ENCODE measurements around the gene RARS2.

Gene RARS2, protein sequence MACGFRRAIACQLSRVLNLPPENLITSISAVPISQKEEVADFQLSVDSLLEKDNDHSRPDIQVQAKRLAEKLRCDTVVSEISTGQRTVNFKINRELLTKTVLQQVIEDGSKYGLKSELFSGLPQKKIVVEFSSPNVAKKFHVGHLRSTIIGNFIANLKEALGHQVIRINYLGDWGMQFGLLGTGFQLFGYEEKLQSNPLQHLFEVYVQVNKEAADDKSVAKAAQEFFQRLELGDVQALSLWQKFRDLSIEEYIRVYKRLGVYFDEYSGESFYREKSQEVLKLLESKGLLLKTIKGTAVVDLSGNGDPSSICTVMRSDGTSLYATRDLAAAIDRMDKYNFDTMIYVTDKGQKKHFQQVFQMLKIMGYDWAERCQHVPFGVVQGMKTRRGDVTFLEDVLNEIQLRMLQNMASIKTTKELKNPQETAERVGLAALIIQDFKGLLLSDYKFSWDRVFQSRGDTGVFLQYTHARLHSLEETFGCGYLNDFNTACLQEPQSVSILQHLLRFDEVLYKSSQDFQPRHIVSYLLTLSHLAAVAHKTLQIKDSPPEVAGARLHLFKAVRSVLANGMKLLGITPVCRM

DNA sequence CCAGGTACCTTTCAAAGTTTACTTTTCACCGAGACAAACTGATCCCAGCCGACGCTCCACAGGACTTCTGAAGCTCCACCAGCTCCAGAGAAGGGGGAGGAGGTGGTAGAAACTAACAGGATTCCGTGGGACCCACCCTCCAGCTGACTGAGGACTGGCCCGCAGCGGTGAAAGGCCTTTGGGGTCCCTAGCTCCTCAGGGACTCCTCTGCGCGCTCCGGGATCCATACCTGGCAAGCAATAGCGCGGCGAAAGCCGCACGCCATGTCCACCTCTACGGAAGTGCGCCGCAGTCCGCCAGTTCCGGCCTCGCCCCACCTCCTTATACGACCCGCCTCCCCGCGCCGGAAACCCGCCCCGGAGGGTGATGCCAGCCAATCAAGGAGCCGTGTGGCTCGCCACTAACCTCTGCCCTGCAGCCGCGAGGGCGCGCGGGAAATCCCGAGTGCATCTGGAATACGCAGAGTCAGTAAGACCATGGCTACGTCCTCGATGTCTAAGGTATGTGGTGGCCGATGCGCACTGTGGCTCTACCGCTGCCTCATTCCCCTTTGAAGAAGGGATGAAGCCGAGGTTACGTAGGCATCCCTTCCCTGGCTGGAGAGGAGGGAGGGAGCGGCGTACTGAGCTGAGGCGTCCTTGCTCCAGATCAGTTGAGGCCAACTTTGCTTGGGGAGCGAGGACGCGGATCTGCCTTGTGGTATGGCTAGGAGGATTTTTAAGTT lies at the start of gene RARS2, which contains the start of gene ORC3:
Gene RARS2 (minus strand): TSS at position 295 of the 724 bp plus-strand sequence. CDS start 30 bp downstream, at position 265.
Gene ORC3 (plus strand): TSS at position 443 of the 724 bp plus-strand sequence. CDS start 34 bp downstream, at position 477.
- Histone ChIP-seq H3K9me3 (ENCODE audit: control insufficient read depth, low read length) (no peaks in the 10 kb centered on the region), H3K79me2 (peaks cover 71% of the 10 kb centered on the region), H3K9ac (peak within 1 kb of the TSS; percentile 58), H3K4me3 (ENCODE audit: low read depth, low read length) (peak within 1 kb of the TSS; percentile 84), H3K4me1 (peaks cover 3% of the 10 kb centered on the region), H3K27me3 (ENCODE audit: control insufficient read depth, insufficient read depth, low read length) (no peaks in the 10 kb centered on the region), H3K4me2 (ENCODE audit: low read length) (peak within 1 kb of the TSS; percentile 89), H2AFZ (peak within 1 kb of the TSS; percentile 91), H3K27ac (peak within 1 kb of the TSS; percentile 76), H3K36me3 (ENCODE audit: control insufficient read depth, insufficient read depth, low read length) (no peaks in the 10 kb centered on the region)
- TF ChIP-seq, protein P1, sequence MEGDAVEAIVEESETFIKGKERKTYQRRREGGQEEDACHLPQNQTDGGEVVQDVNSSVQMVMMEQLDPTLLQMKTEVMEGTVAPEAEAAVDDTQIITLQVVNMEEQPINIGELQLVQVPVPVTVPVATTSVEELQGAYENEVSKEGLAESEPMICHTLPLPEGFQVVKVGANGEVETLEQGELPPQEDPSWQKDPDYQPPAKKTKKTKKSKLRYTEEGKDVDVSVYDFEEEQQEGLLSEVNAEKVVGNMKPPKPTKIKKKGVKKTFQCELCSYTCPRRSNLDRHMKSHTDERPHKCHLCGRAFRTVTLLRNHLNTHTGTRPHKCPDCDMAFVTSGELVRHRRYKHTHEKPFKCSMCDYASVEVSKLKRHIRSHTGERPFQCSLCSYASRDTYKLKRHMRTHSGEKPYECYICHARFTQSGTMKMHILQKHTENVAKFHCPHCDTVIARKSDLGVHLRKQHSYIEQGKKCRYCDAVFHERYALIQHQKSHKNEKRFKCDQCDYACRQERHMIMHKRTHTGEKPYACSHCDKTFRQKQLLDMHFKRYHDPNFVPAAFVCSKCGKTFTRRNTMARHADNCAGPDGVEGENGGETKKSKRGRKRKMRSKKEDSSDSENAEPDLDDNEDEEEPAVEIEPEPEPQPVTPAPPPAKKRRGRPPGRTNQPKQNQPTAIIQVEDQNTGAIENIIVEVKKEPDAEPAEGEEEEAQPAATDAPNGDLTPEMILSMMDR (IDR thresholded peaks at IDR 0.05): no peak

DNA sequence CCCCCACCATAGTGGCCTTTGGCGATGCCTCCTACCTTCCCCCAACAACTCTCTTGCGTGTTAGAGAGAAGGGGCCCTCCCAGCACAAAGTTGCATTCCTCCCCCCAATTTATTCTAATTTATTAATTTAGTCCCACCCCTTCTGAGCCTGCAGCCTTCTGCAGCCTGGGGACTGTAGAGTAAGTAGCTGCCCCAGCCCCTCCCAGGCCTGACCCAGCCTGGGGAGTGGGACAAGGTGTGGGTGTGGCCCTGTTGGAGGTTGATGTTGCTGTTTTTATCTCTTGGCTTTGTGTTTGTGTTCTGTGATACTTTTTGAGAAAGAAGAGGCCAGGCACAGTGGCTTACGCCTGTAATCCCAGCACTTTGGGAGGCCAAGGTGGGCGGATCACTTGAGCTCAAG lies 49.6 kb upstream of the RARS2 start:
- Histone ChIP-seq H3K79me2 (no peaks in the 10 kb centered on the region), H3K9ac (no peak overlapping the region), H3K36me3 (ENCODE audit: control insufficient read depth, insufficient read depth, low read length) (no peaks in the 10 kb centered on the region), H3K4me3 (ENCODE audit: low read depth, low read length) (no peak overlapping the region), H3K9me3 (ENCODE audit: control insufficient read depth, low read length) (no peaks in the 10 kb centered on the region), H3K27ac (no peak overlapping the region), H3K4me1 (no peaks in the 10 kb centered on the region), H2AFZ (no peak overlapping the region), H3K27me3 (ENCODE audit: control insufficient read depth, insufficient read depth, low read length) (no peaks in the 10 kb centered on the region), H3K4me2 (ENCODE audit: low read length) (no peak overlapping the region)
- TF ChIP-seq, protein P1 (IDR thresholded peaks at IDR 0.05): no peak

DNA sequence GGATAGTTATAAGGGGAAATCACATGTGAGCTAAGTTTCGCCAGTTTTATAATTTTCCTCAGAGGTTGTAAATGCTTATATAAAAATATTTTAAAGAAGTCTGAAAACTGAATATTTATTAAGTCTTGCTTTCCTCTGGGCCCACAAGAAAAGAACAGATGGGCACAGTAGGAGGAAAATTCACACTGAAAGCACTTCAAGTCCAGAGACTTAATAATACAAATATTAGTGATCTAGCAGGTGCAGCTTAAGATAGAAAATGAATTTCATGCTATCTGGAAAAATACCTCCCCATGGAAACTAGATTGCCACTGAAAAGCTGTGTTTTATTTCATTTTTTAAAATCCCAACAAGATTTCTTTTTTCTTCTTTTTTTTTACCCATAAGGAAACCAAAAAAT lies 47.3 kb upstream of the RARS2 start:
- TF ChIP-seq, protein P1 (IDR thresholded peaks at IDR 0.05): no peak
- no peaks in the 10 kb centered on the region for H3K79me2 ChIP-seq
- H3K9ac ChIP-seq: no peak overlapping the region
- no peaks in the 10 kb centered on the region for H3K4me1 ChIP-seq
- H3K36me3 ChIP-seq (ENCODE audit: control insufficient read depth, insufficient read depth, low read length): no peaks in the 10 kb centered on the region
- no peak overlapping the region for H3K4me3 ChIP-seq (ENCODE audit: low read depth, low read length)
- no peaks in the 10 kb centered on the region for H3K9me3 ChIP-seq (ENCODE audit: control insufficient read depth, low read length)
- no peak overlapping the region for H2AFZ ChIP-seq
- H3K4me2 ChIP-seq (ENCODE audit: low read length): no peak overlapping the region
- H3K27me3 ChIP-seq (ENCODE audit: control insufficient read depth, insufficient read depth, low read length): no peaks in the 10 kb centered on the region
- H3K27ac ChIP-seq: no peak overlapping the region

DNA sequence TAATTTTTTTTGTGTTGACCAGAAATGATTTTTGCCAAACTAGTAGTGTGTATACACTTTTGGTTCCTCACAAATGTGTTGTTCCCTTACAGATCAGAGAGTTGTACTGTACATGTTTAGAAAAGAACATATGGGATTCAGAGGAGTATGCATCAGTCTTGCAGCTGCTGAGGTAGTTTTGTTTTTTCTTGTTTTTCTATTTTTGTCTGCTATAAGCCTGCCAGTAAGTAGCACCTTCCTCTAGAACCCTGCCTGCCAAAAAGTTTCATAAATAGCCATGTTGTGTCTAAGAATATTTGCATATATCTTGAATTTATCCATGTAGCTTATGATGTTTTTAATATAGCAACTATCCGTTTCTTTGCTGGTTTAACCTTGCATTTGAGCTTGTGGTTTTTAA lies 46.5 kb upstream of the RARS2 start:
- no peak overlapping the region for H2AFZ ChIP-seq
- no peaks in the 10 kb centered on the region for H3K9me3 ChIP-seq (ENCODE audit: control insufficient read depth, low read length)
- TF ChIP-seq, protein P1 (IDR thresholded peaks at IDR 0.05): no peak
- no peak overlapping the region for H3K9ac ChIP-seq
- no peaks in the 10 kb centered on the region for H3K36me3 ChIP-seq (ENCODE audit: control insufficient read depth, insufficient read depth, low read length)
- no peaks in the 10 kb centered on the region for H3K27me3 ChIP-seq (ENCODE audit: control insufficient read depth, insufficient read depth, low read length)
- no peak overlapping the region for H3K27ac ChIP-seq
- no peaks in the 10 kb centered on the region for H3K79me2 ChIP-seq
- H3K4me3 ChIP-seq (ENCODE audit: low read depth, low read length): no peak overlapping the region
- no peaks in the 10 kb centered on the region for H3K4me1 ChIP-seq
- H3K4me2 ChIP-seq (ENCODE audit: low read length): no peak overlapping the region

All from parathyroid adenoma (tissue), 2 donors.